Activated T-cell treated with anti-CD3 and anti-CD28 coated beads for 24 hours (primary cell): ENCODE results near the gene LNP1.
"Not testable (repeated sequence)": the region's sequence is repeated elsewhere in the genome, so short reads cannot be mapped to it uniquely, and the experiment has no call there.

Experiments
- DNase-seq: peaks from one replicate; pipeline ENCODE4 v3.0.0-alpha.2; 2020; ENCODE audit warnings: low read depth

Gene LNP1

DNA sequence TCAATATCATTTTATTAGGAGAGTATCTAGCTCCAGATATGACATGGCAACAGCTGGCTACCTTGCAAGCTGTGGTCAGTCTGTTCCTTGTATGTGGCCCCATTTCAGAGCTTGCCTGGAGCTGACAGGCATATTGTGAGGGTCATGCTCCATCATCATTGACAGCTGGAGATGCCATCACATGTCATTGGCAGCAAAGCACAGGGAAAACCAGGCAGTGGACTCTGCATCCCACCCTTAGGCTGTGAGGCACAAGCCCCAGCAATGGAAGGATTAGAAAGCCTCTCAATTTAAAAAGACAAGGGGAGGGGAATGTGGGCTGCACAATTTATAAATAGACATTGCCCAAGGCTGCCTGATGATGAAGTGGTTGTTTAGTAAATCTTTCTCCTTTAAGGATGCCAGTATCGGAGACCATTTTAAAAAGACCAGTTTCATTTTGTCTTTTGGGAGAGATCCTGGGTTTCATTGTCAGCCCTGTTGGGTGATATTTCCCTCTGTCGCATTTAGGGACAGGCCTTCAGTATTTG is 27.9 kb downstream of the LNP1 start:
- no peak for DNase-seq

GRCh38 chr3:100436951-100437350 is 35.6 kb downstream of the LNP1 start:
- DNase-seq, result no peak

DNA sequence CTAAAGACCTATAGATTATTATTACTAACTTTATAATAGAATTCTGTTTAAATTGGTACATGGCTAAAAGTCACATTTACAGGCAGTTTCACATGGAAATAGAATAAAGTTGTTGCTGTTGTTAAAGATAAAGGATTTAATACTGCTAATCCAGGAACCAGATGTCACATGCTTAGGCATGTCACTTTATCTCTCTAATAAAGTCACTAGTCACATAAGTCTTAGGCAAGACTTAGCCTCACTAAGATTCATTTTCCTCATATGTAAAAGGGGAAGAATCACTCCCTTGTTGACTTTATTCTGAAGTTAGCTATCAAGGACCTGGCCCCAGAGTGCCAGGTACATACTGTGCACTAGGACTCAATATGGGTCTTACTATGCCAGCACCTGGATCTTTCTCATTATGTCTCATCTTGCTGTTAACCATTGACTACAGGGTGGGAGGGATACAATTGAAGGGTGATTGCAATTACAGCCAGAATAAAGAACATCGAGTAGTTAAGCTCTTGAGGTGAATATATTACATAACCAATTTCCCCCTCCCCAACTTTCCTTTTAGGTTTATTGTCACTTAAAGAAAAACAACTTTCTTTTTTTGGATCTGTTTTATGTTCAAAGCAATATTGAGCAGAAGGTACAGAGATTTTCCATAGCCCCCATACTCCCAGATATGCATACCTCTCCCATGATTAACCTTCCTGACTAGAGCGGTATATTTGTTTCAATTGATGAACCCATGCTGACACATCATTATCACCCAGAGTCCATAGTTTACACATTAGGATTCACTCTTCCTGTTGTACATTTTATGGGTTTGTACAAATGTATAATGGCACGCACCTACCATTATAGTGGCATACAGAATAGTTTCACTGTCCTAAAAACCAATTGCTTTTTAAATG is 36.6 kb downstream of the LNP1 start:
- no peak for DNase-seq

DNA sequence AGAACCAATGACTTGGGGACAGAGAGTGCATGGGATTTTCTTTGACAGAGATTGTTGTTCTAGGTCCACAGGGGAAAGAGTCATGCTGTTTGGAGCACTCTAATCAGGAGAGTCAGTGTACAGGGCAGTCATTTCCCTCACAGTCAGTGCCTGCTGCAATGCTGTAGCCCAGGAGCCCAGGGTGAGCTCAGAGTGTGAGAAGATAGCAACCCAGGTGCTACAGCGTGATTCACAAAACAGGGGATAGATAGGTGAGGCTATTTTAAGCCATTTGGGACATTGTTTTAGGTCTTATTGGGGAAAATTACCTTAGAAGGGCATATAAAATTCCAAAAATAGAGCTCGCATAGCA is 37.3 kb downstream of the LNP1 start:
- no peak for DNase-seq

GRCh38 chr3:100440895-100441294 is 39.6 kb downstream of the LNP1 start:
- no peak for DNase-seq

DNA sequence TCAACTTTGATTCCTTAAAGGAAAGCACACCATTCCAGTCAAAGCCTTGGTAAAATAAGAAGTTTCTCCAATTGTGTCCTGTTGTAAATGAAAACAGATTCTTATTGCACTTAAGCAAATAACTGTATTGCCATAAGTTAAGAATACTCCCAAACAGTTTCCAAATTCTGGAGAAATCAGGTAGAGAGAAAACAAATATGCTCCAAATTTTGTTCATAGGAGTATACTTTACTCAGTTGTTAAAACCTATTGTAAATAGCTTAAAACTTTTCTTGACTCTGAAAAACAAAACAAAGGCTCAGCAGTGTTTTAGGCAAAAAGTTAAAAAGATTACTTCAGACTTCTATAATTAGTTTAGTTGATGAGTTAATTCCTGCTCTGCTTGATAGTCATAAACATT is 42.4 kb downstream of the LNP1 start:
- DNase-seq, result no peak

GRCh38 chr3:100447067-100447466 is 45.7 kb downstream of the LNP1 start:
- not testable (repeated sequence) for DNase-seq

- no peak for DNase-seq
Measured at GRCh38 chr3:100448079-100448478, 46.7 kb downstream of the LNP1 start.

- no peak for DNase-seq
Measured at GRCh38 chr3:100449214-100449613, 47.9 kb downstream of the LNP1 start.

- DNase-seq, result no peak
Measured at GRCh38 chr3:100454677-100455076, 53.3 kb downstream of the LNP1 start.

- no peak for DNase-seq
Measured at GRCh38 chr3:100455841-100456550, 54.7 kb downstream of the LNP1 start.

DNA sequence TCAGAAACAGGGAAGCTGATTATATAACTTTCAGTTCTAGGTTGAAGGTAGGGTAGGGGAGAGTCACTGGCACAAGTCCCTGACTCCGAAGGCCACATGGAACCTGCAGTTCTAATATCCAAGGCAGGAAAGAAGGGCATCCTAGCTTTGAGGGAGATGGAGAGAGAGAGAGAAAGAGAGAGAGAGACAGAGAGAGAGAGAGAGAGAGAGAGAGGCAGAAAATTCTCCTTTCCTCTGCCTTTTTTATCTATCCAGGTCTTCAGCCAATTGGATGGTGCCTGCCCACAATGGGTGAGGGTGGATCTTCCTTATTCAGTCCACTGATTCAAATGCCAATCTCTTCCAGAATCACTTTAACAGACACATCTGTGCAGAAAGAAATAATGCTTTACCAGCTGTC is 55.4 kb downstream of the LNP1 start:
- DNase-seq, result no peak

GRCh38 chr3:100457811-100458210 is 56.5 kb downstream of the LNP1 start:
- DNase-seq, result no peak

DNA sequence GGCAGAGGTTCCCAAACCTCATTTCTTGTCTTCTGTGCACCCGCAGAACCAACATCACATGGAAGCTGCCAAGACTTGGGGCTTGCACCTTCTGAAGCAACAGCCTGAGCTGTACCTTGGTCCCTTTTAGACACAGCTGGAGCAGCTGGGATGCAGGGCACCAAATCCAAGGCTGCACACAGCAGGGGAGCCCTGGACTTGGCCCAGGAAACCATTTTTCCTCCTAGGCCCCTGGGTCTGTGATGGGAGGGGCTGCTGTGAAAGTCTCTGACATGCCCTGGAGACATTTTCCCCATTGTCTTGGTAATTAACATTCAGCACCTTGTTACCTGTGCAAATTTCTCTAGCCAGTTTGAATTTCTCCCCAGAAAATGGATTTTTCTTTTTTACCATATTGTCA is 57.5 kb downstream of the LNP1 start:
- no peak for DNase-seq

GRCh38 chr3:100463002-100463401 is 61.7 kb downstream of the LNP1 start:
- no peak for DNase-seq

DNA sequence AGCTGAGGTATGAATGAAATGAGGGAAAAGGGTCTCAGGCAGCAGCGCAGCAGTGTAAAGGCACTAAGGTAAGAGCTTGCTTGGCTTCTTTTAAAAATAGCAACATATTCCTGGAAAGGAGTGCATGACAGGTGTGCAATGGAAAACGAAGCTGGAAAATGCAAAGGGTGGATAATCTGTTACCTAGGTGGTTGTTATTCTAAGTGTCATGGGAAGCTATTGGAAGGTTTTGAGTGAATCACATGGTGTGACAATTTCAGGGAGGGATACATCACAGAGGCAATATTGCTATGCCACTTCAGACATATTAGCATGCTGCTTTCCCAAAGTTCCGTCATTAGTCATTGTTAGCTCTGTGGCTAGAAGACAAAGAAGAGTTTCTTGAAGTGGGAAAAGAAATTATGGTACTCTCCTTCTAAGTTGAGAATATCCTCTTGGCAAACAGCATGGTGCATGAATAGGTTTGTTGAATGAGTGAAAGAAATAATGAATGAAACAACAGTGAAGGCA is 62.4 kb downstream of the LNP1 start:
- no peak for DNase-seq

GRCh38 chr3:100465892-100466777 is 64.8 kb downstream of the LNP1 start:
- no peak for DNase-seq

DNA sequence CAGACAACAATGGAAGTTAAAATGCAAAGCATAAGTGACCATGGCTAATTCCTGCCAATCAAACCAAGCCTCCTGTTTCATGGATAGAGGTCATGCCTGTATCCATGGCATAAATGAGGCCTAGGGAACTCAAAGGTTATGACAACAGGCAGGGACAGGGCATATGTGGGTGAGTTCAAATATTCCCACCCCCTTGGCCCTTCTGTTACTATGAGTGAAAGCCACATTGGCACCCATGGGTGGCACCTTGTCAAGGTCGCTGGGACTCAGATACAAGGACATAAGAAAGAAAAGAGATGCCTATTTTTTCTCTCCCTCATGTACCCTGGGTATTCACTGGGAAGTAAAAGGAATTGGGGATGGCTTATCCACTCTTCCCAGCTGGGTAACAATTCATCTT is 65.8 kb downstream of the LNP1 start:
- DNase-seq, result no peak

GRCh38 chr3:100468676-100469075 is 67.3 kb downstream of the LNP1 start:
- DNase-seq, result no peak

GRCh38 chr3:100470951-100471350 is 69.6 kb downstream of the LNP1 start:
- DNase-seq, result no peak

DNA sequence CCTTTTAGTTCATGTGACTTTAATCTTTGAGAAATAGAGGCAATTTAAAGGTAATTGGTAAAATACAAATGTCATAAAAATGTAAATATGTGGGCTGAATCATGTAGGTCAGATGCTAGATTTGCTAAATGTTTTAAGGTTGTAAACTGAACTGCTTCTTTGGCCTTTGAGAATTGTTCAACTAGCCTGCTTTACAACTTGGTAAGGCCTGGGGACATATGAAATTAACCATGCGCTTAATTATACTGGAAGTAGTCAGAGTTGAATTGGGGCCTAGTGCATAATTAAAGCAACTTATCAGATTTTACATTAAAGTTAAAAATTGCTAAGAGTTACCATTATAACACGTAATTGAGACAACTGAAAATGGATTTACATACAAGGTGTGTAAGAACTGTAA is 70.1 kb downstream of the LNP1 start:
- DNase-seq, result no peak

- DNase-seq, result not testable (repeated sequence)
Measured at GRCh38 chr3:100477851-100478360, 76.6 kb downstream of the LNP1 start.
